Ascending aorta (tissue), 2 donors: ENCODE data around the gene SUPT3H. TPM values are rescaled to one million over a fixed set of nuclear protein-coding genes. Genes with fewer than 3 reads are reported as not detected.

Experiments
- DNase-seq, 2 donors: peaks; one replicate each; pipeline ENCODE4 v3.0.0-alpha.2; 2019; ENCODE audit warnings: low spot score in 2 of 2
- H3K27ac ChIP-seq, 2 donors: fragments of 200-600 bp; sonication (generic); one replicate each; pipeline ENCODE4 v1.5.1; 2016 to 2017; ENCODE audit warnings: mild to moderate bottlenecking in 1 of 2
- H3K27me3 ChIP-seq: fragments of 200-600 bp; sonication (generic); one replicate; pipeline ENCODE4 v1.5.1; 2017
- H3K36me3 ChIP-seq, 2 donors: fragments of 200-600 bp; sonication (generic); one replicate each; pipeline ENCODE4 v1.5.1; 2016
- H3K4me1 ChIP-seq, 2 donors: fragments of 200-600 bp; sonication (generic); one replicate each; pipeline ENCODE4 v1.5.1; 2016 to 2017; ENCODE audit warnings: mild to moderate bottlenecking in 1 of 2
- H3K4me3 ChIP-seq, 2 donors: fragments of 200-600 bp; sonication (generic); one replicate each; pipeline ENCODE4 v1.5.1; 2016 to 2017; ENCODE audit warnings: mild to moderate bottlenecking in 1 of 2
- H3K9me3 ChIP-seq, 2 donors: fragments of 200-600 bp; sonication (generic); one replicate each; pipeline ENCODE4 v1.5.1; 2016
- CTCF ChIP-seq, 3 experiments: fragments of 200-600 bp in 2 of 3; fragments of 450-650 bp in 1 of 3; sonication (generic) in 2 of 3; IDR thresholded peaks; one replicate each; pipeline ENCODE4 v1.5.1; 2016 to 2019; ENCODE audit warnings: antibody characterized with exemption in 3 of 3, mild to moderate bottlenecking in 1 of 3, moderate library complexity in 1 of 3
- intact Hi-C: fragments of 100-400 bp; cut with DNase I; formaldehyde crosslinking; loops from one replicate; pipeline ENCODE4 v1.15.1; 2023
- total RNA-seq: library from RNA; depleted of rRNA; stranded (reverse); fragments of >200 nt; gene quantifications from one replicate; pipeline ENCODE4 v1.1.0, GENCODE V29; 2016

The SUPT3H gene
- total RNA-seq, 1 donor from 2014 or later: not detected

DNA sequence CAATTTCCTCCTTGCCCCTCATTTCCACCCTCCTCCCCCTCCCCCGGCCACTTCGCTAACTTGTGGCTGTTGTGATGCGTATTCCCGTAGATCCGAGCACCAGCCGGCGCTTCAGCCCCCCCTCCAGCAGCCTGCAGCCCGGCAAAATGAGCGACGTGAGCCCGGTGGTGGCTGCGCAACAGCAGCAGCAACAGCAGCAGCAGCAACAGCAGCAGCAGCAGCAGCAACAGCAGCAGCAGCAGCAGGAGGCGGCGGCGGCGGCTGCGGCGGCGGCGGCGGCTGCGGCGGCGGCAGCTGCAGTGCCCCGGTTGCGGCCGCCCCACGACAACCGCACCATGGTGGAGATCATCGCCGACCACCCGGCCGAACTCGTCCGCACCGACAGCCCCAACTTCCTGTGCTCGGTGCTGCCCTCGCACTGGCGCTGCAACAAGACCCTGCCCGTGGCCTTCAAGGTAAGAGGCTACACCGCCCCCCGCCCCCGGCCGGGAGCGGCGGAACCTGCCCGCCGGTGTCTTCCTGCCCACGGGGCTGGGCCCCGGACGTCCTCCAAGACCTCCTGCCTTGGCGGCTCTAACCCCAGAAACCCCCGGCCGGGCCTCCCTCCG is 44.9 kb upstream of the SUPT3H start:
- intact Hi-C loops: no loop called here
- no peaks in the 10 kb centered on the region for H3K9me3 ChIP-seq
- TF ChIP-seq CTCF (IDR thresholded peaks at IDR 0.05): no peak
- no peaks in the 10 kb centered on the region for H3K36me3 ChIP-seq
- peaks cover 5% of the 10 kb centered on the region for H3K27me3 ChIP-seq
- peaks cover 12 to 28% of the 10 kb centered on the region in 2 donors for H3K4me1 ChIP-seq
- peak overlapping the region; percentile 59 to 71 for H3K4me3 ChIP-seq
- no peak for DNase-seq
- H3K27ac ChIP-seq: peak overlapping the region in 1 of 2 donors; percentile 37

DNA sequence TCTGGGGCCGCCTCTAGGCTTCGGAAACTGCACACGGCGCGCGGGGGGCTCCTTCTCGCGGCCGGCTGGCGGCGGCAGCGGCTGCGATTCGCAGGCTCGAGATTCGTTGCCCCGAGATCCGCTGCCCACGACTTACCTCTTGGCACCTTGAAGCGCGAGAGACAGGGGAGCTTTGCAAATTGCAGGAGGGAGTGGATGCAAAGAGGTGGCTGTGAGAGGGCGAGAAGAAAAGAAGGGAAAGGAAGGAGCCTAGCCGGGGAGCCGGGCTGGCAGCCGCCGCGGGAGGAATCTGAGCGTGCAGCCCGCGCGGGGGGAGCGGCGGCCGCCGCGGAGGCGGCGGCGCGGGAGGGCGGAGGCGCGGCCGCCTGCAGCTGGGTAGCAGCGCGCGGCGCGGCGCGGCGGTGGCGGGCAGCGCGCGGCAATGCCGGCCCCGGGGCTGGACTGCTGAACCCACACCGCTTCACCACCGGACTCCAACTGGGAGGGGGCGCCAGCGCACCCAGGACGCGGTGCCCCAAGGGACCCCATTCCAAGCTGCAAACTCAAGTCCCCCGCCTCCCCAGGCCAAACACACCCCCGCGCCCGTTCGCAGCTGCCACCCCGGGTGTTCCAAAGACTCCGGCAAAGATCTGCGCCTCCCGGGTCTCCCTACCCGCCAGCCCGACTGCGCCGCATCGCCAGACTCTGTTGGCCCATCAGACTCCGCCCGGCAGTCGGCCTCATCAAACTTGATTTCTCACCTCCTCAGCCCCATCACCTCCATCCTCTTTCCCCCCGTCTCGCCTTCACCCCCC is 44.2 kb upstream of the SUPT3H start:
- peak in 1 of 2 donors; percentile 75 for DNase-seq
- Histone ChIP-seq H3K27ac (no peak overlapping the region), H3K36me3 (no peaks in the 10 kb centered on the region), H3K9me3 (no peaks in the 10 kb centered on the region), H3K4me3 (peak overlapping the region; percentile 59 to 71), H3K4me1 (peaks cover 12 to 28% of the 10 kb centered on the region in 2 donors), H3K27me3 (peaks cover 5% of the 10 kb centered on the region)
- intact Hi-C loops: no loop called here
- peak in 1 of 3 experiments; percentile 15 for TF ChIP-seq CTCF (IDR thresholded peaks at IDR 0.05)

DNA sequence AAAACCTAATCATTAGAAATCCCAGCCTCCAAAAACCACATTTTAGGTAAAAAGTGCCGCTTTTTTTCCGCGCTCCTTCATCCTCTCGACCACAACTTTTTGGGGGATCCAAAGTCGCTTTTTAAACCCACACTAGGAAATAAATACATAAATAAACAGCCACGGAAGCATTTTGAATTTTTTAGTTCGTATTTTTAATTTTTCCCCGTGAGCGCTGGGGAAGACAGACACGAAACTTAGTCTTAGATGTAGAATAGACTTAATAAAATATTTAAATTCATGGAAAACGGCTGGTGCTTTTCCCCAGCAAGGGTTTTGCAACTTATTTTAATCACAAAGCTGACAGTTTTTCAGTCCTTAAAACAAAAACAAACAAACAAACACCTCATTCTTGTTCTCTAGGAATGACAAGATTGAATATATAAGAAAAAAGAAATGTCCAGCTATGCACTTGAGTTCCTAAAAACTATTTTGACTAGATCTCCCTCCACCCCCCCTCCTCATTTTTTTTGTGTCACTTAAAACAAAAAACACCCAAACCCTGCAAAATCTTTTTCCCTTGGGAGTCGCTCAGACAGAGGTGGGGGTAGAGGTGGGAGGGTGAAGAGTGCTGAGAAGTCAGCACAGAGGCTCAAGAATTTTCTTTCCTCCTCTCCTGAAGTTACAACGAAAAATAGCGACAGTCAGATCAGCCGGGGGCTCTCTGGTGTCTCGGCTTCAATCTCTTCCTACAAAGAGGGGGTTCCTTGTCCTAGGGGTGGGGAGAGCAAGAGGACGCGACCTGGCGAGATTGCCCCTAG is 43.4 kb upstream of the SUPT3H start:
- H3K27me3 ChIP-seq: peaks cover 5% of the 10 kb centered on the region

DNA sequence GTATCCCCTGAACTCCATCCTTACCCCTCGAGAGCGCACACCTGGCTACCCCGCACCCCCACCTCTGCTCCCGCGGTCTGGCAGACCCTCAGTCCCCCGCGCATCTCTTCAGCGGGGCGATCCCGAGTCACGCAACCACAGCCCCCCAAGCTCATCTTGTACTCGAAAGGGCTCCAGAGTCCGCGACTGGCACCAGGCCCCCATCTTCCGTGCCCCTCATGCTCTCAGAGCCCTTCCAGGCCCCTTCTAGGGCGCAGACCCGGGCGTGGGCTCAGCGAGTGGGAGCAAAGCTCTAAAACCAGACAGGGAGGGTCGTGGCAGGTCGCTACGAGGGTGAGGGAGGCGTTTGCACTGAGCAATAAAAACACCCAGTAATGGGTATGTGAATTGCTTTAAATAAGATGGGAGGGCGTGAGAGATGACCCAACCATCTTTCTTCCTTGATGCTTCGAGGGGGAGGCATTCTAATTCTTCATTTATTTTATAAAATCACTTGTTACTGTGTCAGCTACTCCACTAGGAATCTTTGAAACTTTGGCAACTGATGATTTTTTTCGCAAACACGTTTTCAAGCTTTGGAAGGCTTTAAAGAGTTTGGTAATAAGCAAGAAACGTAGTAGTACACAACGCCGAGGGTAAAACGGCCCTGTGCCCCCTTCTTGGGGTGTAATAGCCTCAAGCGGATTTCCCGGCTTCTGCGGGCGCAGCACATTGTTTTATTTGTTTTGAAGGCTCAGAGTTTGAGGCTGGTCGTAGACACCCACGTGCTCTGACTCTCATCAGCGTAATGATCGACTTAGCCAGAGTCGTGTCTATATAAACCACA is 42.6 kb upstream of the SUPT3H start:
- no peaks in the 10 kb centered on the region for H3K9me3 ChIP-seq
- peaks cover 12 to 28% of the 10 kb centered on the region in 2 donors for H3K4me1 ChIP-seq
- H3K36me3 ChIP-seq: no peaks in the 10 kb centered on the region
- intact Hi-C loops: no loop called here
- no peak overlapping the region for H3K27ac ChIP-seq
- no peak for DNase-seq
- peak overlapping the region; percentile 59 to 71 for H3K4me3 ChIP-seq
- peaks cover 5% of the 10 kb centered on the region for H3K27me3 ChIP-seq
- TF ChIP-seq CTCF (IDR thresholded peaks at IDR 0.05): no peak

More for the DNA sequence above, 43.4 kb upstream of the SUPT3H start:
- peak overlapping the region; percentile 59 to 71 for H3K4me3 ChIP-seq
- H3K4me1 ChIP-seq: peaks cover 12 to 28% of the 10 kb centered on the region in 2 donors
- H3K27ac ChIP-seq: no peak overlapping the region
- H3K9me3 ChIP-seq: no peaks in the 10 kb centered on the region
- intact Hi-C loops: no loop called here
- TF ChIP-seq CTCF (IDR thresholded peaks at IDR 0.05): no peak
- no peak for DNase-seq
- H3K36me3 ChIP-seq: no peaks in the 10 kb centered on the region

DNA sequence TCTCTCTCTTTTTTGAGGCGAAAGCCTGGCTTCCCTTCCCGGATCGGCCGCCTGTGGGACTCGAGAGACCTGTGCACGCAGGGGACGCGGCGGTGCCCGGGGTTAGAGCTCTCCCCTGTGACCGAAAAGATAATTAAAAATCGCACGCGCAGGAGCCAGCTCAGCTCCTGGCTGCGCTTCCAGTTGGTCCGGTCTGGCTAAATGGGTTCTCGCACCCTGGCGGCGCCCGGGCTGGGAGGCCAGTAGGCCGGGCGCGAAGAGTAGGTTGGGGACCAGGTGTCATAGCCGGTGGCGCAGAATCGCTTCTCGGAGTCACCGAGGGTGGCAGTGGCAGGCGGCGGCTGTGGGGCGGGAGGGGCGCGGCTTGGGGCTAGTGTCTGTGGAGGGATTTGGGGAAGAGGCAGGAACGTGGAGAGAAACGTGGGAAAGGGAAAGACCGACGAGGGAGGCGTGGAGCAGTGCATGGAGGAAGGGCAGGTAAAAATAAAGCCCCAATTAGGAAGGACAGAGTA is 41.9 kb upstream of the SUPT3H start:
- H3K27me3 ChIP-seq: peaks cover 5% of the 10 kb centered on the region
- peak overlapping the region; percentile 26 to 71 for H3K4me3 ChIP-seq
- DNase-seq: peak; percentile 11 to 71
- TF ChIP-seq CTCF (IDR thresholded peaks at IDR 0.05): no peak
- no peak overlapping the region for H3K27ac ChIP-seq
- H3K9me3 ChIP-seq: no peaks in the 10 kb centered on the region
- intact Hi-C loops: loop anchor here (5.0 kb wide), 1 partner anchor 42 kb away; the partner anchor contains the start of gene SUPT3H
- H3K4me1 ChIP-seq: peaks cover 12 to 28% of the 10 kb centered on the region in 2 donors
- no peaks in the 10 kb centered on the region for H3K36me3 ChIP-seq
